ENCODE results near the gene COA3.

DNA sequence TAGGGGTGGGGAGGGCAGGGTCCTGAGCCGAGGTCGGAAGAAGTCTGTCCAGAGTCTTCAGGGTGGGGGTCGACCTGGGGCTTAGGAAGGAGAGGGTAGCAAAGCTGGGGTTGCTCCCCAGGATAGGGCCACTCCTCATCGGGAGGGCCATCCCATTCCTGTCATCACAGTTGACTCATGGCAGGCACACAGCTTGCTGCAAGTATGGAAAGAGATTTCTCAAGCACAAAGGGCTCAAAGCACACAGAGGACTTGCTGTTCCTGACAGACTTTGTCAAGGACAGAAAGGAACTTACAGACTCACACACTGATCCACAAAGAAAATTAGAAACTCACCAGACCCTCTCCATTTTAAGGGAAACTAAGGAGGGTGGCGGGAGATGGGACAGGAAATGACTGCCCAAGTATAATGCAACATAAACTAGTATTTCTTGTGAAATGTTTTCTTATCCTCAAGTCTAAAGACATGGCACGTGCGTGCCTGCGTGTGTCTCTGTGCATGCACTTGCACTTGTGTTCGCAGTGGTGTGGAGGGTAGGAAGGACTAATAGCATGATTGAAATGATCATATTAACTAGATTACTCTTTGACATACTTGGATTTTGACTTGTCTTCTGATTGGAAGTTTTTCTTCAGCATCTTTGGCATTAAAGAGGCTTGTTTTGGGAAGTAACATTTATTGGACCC, 48.2 kb upstream of the COA3 start:
- TF ChIP-seq, protein P1, sequence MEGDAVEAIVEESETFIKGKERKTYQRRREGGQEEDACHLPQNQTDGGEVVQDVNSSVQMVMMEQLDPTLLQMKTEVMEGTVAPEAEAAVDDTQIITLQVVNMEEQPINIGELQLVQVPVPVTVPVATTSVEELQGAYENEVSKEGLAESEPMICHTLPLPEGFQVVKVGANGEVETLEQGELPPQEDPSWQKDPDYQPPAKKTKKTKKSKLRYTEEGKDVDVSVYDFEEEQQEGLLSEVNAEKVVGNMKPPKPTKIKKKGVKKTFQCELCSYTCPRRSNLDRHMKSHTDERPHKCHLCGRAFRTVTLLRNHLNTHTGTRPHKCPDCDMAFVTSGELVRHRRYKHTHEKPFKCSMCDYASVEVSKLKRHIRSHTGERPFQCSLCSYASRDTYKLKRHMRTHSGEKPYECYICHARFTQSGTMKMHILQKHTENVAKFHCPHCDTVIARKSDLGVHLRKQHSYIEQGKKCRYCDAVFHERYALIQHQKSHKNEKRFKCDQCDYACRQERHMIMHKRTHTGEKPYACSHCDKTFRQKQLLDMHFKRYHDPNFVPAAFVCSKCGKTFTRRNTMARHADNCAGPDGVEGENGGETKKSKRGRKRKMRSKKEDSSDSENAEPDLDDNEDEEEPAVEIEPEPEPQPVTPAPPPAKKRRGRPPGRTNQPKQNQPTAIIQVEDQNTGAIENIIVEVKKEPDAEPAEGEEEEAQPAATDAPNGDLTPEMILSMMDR (IDR thresholded peaks at IDR 0.05) = no peak
- TF ChIP-seq POLR2AphosphoS5 (IDR thresholded peaks at IDR 0.05) = no peak
- TF ChIP-seq EP300 (IDR thresholded peaks at IDR 0.05; ENCODE audit: low read depth) = no peak
